OCI-LY7 (cell line): ENCODE measurements around the gene PRKN. TPM values are rescaled to one million over a fixed set of nuclear protein-coding genes. Genes with fewer than 3 reads are reported as not detected.

Source experiments
- BruUV-seq: library from RNA; stranded (reverse); fragments of 400-500 nt; replicated peaks from 2 replicates; lab custom pipeline; 2021; lab: Mats Ljungman, UMichigan
- CTCF ChIA-PET: fragments of 300-600 bp; sonication (Branson Sonifier 250); formaldehyde crosslinking; loops from one replicate; lab custom pipeline; 2022; ENCODE audit warnings: antibody characterized with exemption; ENCODE audit not compliant: unreplicated experiment; lab: Charles Lee
- POLR2A ChIA-PET: fragments of 300-600 bp; sonication (Branson Sonifier 250); formaldehyde crosslinking; loops from one replicate; lab custom pipeline; 2022; ENCODE audit warnings: antibody characterized with exemption; lab: Charles Lee
- DNase-seq: peaks from one replicate; pipeline ENCODE4 v3.0.0-alpha.2; 2015; ENCODE audit warnings: low spot score
- H2AFZ ChIP-seq: fragments of 200-600 bp; sonication (generic), shearing (Covaris generic); 2 replicates; pipeline ENCODE4 v1.6.1; 2014; ENCODE audit warnings: mild to moderate bottlenecking, antibody characterized with exemption, low read length, moderate library complexity
- H3K27ac ChIP-seq: fragments of 200-600 bp; sonication (generic); 2 replicates; pipeline ENCODE4 v1.5.1; 2014; ENCODE audit warnings: mixed run types, low read depth, mild to moderate bottlenecking, moderate library complexity, low read length, inconsistent platforms; ENCODE audit not compliant: poor library complexity, severe bottlenecking
- H3K36me3 ChIP-seq: fragments of 200-600 bp; sonication (generic); 2 replicates; pipeline ENCODE4 v1.6.1; 2014; ENCODE audit warnings: mild to moderate bottlenecking, antibody characterized with exemption, low read length, moderate library complexity, mixed read lengths; ENCODE audit not compliant: insufficient read depth
- H3K4me1 ChIP-seq: fragments of 200-600 bp; sonication (generic); 2 replicates; pipeline ENCODE4 v1.5.1; 2014; ENCODE audit warnings: mild to moderate bottlenecking, low read length; ENCODE audit not compliant: insufficient read depth, poor library complexity, severe bottlenecking
- H3K4me2 ChIP-seq: fragments of 200-600 bp; sonication (generic); 2 replicates; pipeline ENCODE4 v1.6.1; 2014; ENCODE audit warnings: mild to moderate bottlenecking, low read length
- H3K4me3 ChIP-seq: fragments of 200-600 bp; sonication (generic); 2 replicates; pipeline ENCODE4 v1.5.1; 2014; ENCODE audit warnings: mild to moderate bottlenecking, low read depth, low read length; ENCODE audit not compliant: poor library complexity, severe bottlenecking
- H3K79me2 ChIP-seq: fragments of 200-600 bp; sonication (generic); 2 replicates; pipeline ENCODE4 v1.6.1; 2016; ENCODE audit warnings: low read depth, mild to moderate bottlenecking, low read length, moderate library complexity, mixed read lengths; ENCODE audit not compliant: insufficient read depth
- H3K9me2 ChIP-seq: fragments of 200-600 bp; sonication (generic); 2 replicates; pipeline ENCODE4 v1.6.1; 2016; ENCODE audit warnings: mild to moderate bottlenecking, low read length, mixed read lengths; ENCODE audit not compliant: insufficient read depth
- H3K9me3 ChIP-seq: fragments of 200-600 bp; sonication (generic); 2 replicates; pipeline ENCODE4 v1.6.1; 2014; ENCODE audit warnings: mild to moderate bottlenecking, mixed run types, low read length, mixed read lengths
- H4K20me1 ChIP-seq: fragments of 200-600 bp; sonication (generic); 2 replicates; pipeline ENCODE4 v1.6.1; 2014; ENCODE audit warnings: mild to moderate bottlenecking, antibody characterized with exemption, low read length, moderate library complexity, mixed read lengths; ENCODE audit not compliant: insufficient read depth
- CTCF ChIP-seq: fragments of 200-600 bp; sonication (generic); conservative IDR thresholded peaks from 2 replicates; pipeline ENCODE4 v1.5.1; 2014; ENCODE audit warnings: mild to moderate bottlenecking, antibody characterized with exemption, low read length, moderate library complexity, mixed read lengths
- EZH2phosphoT487 ChIP-seq: fragments of 200-600 bp; sonication (generic); IDR thresholded peaks from 2 replicates; pipeline ENCODE4 v1.6.1; 2018; ENCODE audit warnings: low read depth, borderline replicate concordance, mild to moderate bottlenecking, mixed run types, antibody characterized with exemption, low read length, moderate library complexity, mixed read lengths
- intact Hi-C: fragments of 100-400 bp; cut with micrococcal nuclease; formaldehyde crosslinking; loops from one replicate; pipeline ENCODE4 v1.10.0; 2022; ENCODE audit not compliant: unreplicated experiment
- total RNA-seq, 2 experiments: library from RNA; depleted of rRNA in 1 of 2; stranded (reverse); fragments of >200 nt in 1 of 2; shearing (Covaris generic) in 1 of 2; gene quantifications; 2 replicates each; pipeline ENCODE4 v1.2.3, GENCODE V29; 2014 to 2022

Gene PRKN
- total RNA-seq, 2 experiments from 2014 or later, result 1.3 to 2.0 TPM

DNA sequence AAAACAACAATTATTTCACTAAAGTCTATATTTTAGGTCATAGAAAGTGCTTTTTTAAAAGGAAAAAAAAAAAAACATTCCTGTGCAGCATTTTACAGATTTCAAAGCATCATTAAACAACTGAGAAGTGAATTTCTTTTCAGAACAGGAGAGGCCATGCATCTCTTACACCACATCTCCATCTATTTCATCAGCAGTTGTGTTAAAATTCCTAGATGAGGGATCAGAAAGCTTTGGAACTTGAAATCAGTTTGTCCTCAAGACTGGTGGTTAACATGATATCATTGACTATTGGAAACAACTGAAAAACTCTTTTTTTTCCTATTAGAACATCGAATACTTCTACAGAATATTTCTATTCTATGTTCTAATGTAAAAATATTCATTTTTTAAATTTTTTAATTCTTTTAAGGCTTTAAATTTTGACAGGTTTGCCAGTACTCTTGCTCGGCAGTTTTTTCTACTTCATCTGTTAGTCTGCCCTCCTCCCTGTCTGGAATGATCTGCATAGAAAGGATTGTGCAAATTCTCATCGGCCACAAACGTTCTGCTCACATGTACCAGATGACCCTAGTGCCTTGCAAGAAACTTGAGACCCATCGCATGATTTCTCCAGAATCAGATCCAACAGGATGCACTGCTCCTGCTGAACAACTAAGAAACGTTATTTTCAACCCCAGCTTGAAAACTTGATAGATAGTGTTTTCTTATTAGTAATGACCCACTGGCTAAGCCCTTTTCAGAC, 1042.7 kb downstream of the PRKN start:
- Histone ChIP-seq H3K4me2 (no peak overlapping the region), H3K27ac (no peak overlapping the region), H3K9me3 (no peaks in the 10 kb centered on the region), H3K36me3 (no peaks in the 10 kb centered on the region), H4K20me1 (no peaks in the 10 kb centered on the region), H3K4me1 (no peaks in the 10 kb centered on the region), H2AFZ (no peak overlapping the region), H3K4me3 (no peak overlapping the region), H3K79me2 (no peaks in the 10 kb centered on the region), H3K9me2 (no peaks in the 10 kb centered on the region)
- BruUV-seq, result no TSS peak
- no peak for DNase-seq
- intact Hi-C loops, result no loop called here
- no peak for TF ChIP-seq EZH2phosphoT487
- POLR2A ChIA-PET, result interaction anchor here (0.6 kb wide), 1 partner anchor 1679 kb away, joined by 3 read pairs; no protein-coding TSS in a partner anchor
- CTCF ChIA-PET, result no interaction called here

GRCh38 chr6:161683400-161683799, 1044.2 kb downstream of the PRKN start:
- CTCF ChIA-PET, result no interaction called here
- H3K4me2 ChIP-seq, result no peak overlapping the region

GRCh38 chr6:161682982-161683381, 1044.6 kb downstream of the PRKN start:
- Histone ChIP-seq H2AFZ (no peak overlapping the region), H3K27ac (no peak overlapping the region), H3K9me3 (no peaks in the 10 kb centered on the region), H3K79me2 (no peaks in the 10 kb centered on the region), H3K9me2 (no peaks in the 10 kb centered on the region), H3K4me3 (no peak overlapping the region), H3K4me1 (no peaks in the 10 kb centered on the region), H3K36me3 (no peaks in the 10 kb centered on the region), H4K20me1 (no peaks in the 10 kb centered on the region), H3K4me2 (no peak overlapping the region)
- intact Hi-C loops, result no loop called here
- POLR2A ChIA-PET, result no interaction called here
- BruUV-seq, result no TSS peak
- CTCF ChIA-PET, result no interaction called here
- DNase-seq, result no peak
- TF ChIP-seq CTCF (no peak), EZH2phosphoT487 (no peak)

More at GRCh38 chr6:161683400-161683799, 1044.2 kb downstream of the PRKN start:
- intact Hi-C loops, result no loop called here
- Histone ChIP-seq H3K36me3 (no peaks in the 10 kb centered on the region), H3K9me3 (no peaks in the 10 kb centered on the region), H3K4me1 (no peaks in the 10 kb centered on the region), H4K20me1 (no peaks in the 10 kb centered on the region), H3K4me3 (no peak overlapping the region), H3K27ac (no peak overlapping the region), H3K9me2 (no peaks in the 10 kb centered on the region), H2AFZ (no peak overlapping the region), H3K79me2 (no peaks in the 10 kb centered on the region)
- POLR2A ChIA-PET, result no interaction called here
- DNase-seq, result no peak
- TF ChIP-seq EZH2phosphoT487 (no peak), CTCF (no peak)
- BruUV-seq, result no TSS peak
